Activated B cell treated with CpG ODN at 0.5 μM for 24 hours (primary cell): ENCODE results near the gene SMIM30. TPM values are rescaled to one million over a fixed set of nuclear protein-coding genes. Genes with fewer than 3 reads are reported as not detected.

Source experiments
- ATAC-seq: fragments of 200-7000 bp; cut with Tn5 transposase; one replicate; pipeline ENCODE4 v1.10.0; 2021; ENCODE audit warnings: low read depth, mild to moderate bottlenecking, moderate library complexity
- CTCF ChIA-PET: fragments of 350-600 bp; sonication (Branson Sonifier 250); formaldehyde crosslinking; loops from one replicate; lab custom pipeline; 2021; ENCODE audit warnings: antibody characterized with exemption; lab: Charles Lee
- POLR2A ChIA-PET: fragments of 350-600 bp; sonication (Branson Sonifier 250); formaldehyde crosslinking; loops from one replicate; lab custom pipeline; 2021; ENCODE audit warnings: antibody characterized with exemption; lab: Charles Lee
- DNase-seq: peaks from one replicate; pipeline ENCODE4 v3.0.0; 2022
- H3K27ac Mint-ChIP-seq: one replicate; pipeline ENCODE4 v1.8.0; 2020; ENCODE audit warnings: mixed read lengths
- H3K27me3 Mint-ChIP-seq: one replicate; pipeline ENCODE4 v1.8.0; 2021; ENCODE audit warnings: mixed read lengths
- H3K36me3 Mint-ChIP-seq: one replicate; pipeline ENCODE4 v1.8.0; 2021; ENCODE audit warnings: low read depth, mixed read lengths
- H3K4me1 Mint-ChIP-seq: one replicate; pipeline ENCODE4 v1.8.0; 2021; ENCODE audit warnings: mixed read lengths
- H3K4me3 Mint-ChIP-seq: one replicate; pipeline ENCODE4 v1.8.0; 2020; ENCODE audit warnings: mild to moderate bottlenecking, mixed read lengths
- H3K9me3 Mint-ChIP-seq: one replicate; pipeline ENCODE4 v1.8.0; 2020; ENCODE audit warnings: mixed read lengths
- intact Hi-C: fragments of 100-400 bp; cut with micrococcal nuclease; formaldehyde crosslinking; loops from one replicate; pipeline ENCODE4 v1.15.1; 2024
- total RNA-seq: library from RNA; stranded (reverse); gene quantifications from 2 replicates; pipeline ENCODE4 v1.2.3, GENCODE V29; 2022
- TF ChIP-seq, protein P1 (sequence below): fragments of 200-600 bp; IDR thresholded peaks from one replicate; pipeline ENCODE4 v1.8.0; 2022; ENCODE audit warnings: antibody characterized with exemption, mild to moderate bottlenecking

Gene SMIM30
- total RNA-seq, 1 donor from 2014 or later, result 28.7 TPM

DNA sequence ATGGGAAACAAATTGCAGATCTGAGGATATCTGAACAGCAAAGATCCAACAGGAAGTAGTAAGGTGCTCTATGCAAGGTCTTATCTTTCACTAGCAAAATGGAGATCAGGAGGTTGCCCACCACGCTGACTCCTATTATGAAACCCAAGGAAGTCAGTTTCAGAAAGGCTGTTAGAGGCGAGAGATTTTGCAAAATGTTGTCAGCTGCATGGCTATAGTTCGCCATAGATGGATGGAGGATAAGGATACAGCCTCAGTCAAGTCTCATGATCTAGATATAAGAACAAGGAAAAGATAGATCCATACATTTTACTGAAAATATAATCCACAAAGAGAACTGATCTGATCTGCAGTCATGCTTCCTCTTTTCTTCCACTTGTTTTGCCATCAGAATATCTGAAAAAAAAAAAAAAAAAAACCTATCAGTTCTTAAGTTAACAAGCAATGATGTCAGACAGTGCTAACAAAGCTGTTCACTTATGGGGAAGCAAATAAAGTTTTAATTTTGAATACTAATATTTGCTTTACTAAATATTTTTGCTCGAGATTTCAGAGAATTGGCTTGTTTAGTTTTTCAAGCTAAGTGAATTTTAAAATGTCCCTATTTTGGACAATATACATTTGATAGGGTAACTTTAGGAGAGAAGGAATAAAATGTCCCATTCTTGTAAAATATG is 33.7 kb downstream of the SMIM30 start:
- DNase-seq (no peak), ATAC-seq (no peak)
- ChIA-PET POLR2A (no interaction called here), CTCF (no interaction called here)
- H3K9me3 Mint-ChIP-seq, result no peaks in the 10 kb centered on the region
- no peak overlapping the region for H3K27ac Mint-ChIP-seq
- peaks cover 7% of the 10 kb centered on the region for H3K4me1 Mint-ChIP-seq
- TF ChIP-seq, protein P1, sequence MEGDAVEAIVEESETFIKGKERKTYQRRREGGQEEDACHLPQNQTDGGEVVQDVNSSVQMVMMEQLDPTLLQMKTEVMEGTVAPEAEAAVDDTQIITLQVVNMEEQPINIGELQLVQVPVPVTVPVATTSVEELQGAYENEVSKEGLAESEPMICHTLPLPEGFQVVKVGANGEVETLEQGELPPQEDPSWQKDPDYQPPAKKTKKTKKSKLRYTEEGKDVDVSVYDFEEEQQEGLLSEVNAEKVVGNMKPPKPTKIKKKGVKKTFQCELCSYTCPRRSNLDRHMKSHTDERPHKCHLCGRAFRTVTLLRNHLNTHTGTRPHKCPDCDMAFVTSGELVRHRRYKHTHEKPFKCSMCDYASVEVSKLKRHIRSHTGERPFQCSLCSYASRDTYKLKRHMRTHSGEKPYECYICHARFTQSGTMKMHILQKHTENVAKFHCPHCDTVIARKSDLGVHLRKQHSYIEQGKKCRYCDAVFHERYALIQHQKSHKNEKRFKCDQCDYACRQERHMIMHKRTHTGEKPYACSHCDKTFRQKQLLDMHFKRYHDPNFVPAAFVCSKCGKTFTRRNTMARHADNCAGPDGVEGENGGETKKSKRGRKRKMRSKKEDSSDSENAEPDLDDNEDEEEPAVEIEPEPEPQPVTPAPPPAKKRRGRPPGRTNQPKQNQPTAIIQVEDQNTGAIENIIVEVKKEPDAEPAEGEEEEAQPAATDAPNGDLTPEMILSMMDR, result no peak
- peaks cover 47% of the 10 kb centered on the region for H3K27me3 Mint-ChIP-seq
- no peaks in the 10 kb centered on the region for H3K36me3 Mint-ChIP-seq
- H3K4me3 Mint-ChIP-seq, result no peak overlapping the region
- intact Hi-C loops, result no loop called here

DNA sequence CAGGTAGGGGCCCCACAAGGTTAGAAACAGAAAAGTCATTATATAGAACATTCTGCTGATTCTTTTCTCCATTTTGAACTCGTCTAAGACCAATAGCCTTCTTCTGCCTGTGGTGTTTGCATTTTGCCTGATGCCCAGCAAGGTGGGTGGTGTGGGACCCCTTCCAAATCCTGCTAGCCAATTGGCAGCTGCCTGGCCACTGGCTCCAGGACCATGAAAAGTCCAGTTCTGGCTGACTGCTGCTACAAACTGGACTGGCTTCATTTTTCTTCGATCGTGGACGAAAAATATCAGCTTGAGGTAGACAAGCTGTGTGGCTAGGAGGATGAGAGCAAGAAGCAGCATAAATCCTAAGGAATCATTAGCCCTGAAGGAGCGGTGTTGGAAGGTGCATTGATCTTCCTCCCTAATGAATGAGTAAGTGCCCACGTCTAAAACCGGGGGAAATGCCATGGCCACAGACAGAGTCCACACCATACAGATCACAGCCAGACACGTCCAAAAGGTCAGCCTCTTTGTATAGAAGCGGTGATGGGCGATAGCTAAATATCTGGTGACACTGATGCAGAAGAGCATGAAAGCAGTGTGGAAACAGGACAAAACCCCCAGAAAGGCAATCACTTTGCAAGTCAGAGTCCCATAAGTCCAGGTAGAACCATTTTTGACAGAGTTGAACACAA is 34.4 kb downstream of the SMIM30 start:
- Mint-ChIP-seq H3K27me3 (peaks cover 48% of the 10 kb centered on the region), H3K27ac (no peak overlapping the region), H3K4me3 (no peak overlapping the region), H3K9me3 (no peaks in the 10 kb centered on the region), H3K4me1 (peaks cover 7% of the 10 kb centered on the region), H3K36me3 (no peaks in the 10 kb centered on the region)
- DNase-seq, result no peak
- no peak for ATAC-seq
- intact Hi-C loops, result no loop called here
- CTCF ChIA-PET, result no interaction called here
- TF ChIP-seq, protein P1, result no peak
- POLR2A ChIA-PET, result no interaction called here

DNA sequence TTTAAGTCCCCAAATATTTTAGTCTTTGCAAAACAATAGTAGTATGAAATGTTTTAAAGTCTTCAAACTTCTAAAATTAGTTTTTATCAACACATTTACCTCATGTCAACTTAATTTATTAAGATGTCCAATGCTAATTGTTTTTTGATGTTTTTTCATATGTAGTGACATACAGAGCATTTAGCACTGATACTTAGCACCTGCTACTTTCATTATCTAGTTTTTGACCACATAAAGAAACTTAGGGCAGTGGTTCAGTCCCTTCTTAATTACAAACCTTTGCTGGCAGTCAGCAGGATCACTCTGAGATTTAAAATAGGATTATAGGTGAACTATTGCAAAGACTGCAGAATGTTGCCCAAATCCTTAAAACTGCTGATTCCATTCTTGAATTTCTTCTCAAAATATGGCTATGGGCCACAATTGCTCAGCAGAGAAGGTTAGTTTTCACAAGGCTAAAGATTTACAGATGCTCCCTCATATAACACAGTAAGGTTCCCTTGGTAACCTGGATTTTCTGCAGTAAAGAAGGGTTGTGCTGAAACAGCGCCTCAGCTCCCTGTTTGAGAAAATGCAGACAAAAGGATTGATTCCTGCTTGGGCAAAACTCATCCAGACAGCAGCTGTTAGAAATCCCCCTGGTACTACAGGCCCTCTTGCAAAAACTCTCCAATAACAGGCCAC is 35.1 kb downstream of the SMIM30 start:
- TF ChIP-seq, protein P1, result no peak
- Mint-ChIP-seq H3K9me3 (no peaks in the 10 kb centered on the region), H3K4me1 (peaks cover 7% of the 10 kb centered on the region), H3K4me3 (no peak overlapping the region), H3K27me3 (peaks cover 45% of the 10 kb centered on the region), H3K36me3 (no peaks in the 10 kb centered on the region), H3K27ac (no peak overlapping the region)
- CTCF ChIA-PET, result no interaction called here
- POLR2A ChIA-PET, result no interaction called here
- ATAC-seq (no peak), DNase-seq (no peak)
- intact Hi-C loops, result no loop called here

DNA sequence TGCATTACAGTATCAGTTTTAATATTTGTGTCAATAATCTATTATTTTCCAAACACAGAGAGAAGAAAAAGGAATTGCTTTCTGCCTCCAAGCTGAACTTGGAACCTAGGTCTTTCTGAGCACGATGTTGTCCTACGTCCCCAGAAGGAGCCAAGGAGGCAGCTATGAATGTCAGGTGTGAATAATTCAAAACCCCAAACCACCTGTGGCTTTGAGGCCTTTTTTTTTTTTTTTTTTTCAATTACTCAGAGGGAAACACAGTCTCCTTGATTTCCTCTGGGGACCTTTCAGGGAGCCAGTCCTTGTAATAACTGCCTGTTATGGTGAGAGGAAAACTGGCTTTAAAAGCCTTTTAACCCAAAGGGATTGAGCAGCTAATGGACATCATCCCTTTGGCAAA is 40.0 kb downstream of the SMIM30 start:
- H3K4me3 Mint-ChIP-seq, result no peak overlapping the region
- ChIA-PET POLR2A (no interaction called here), CTCF (no interaction called here)
- no peak overlapping the region for H3K27ac Mint-ChIP-seq
- DNase-seq (no peak), ATAC-seq (no peak)
- no peaks in the 10 kb centered on the region for H3K36me3 Mint-ChIP-seq
- intact Hi-C loops, result no loop called here
- no peaks in the 10 kb centered on the region for H3K9me3 Mint-ChIP-seq
- TF ChIP-seq, protein P1, result no peak
- peaks cover 19% of the 10 kb centered on the region for H3K27me3 Mint-ChIP-seq
- H3K4me1 Mint-ChIP-seq, result no peaks in the 10 kb centered on the region

DNA sequence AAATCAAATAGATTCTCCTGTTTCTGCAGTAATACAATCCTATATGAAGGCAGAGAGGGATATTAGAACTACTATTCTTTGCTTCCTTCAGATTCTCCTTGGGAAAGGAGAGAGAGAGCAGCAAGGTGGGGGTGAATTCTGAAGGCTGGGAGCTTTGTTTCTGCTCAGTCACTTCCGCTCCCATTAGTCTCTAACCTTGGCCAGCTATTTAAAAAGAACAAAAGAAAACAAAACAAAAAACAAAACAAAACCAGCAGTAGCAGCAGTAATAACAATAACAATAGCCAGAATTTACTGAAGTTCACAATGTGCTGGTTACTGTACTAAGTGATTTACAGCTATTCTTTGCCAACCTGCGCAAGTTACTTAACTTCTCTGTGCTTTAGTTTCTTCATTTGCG is 41.7 kb downstream of the SMIM30 start:
- ChIA-PET POLR2A (no interaction called here), CTCF (no interaction called here)
- no peak overlapping the region for H3K27ac Mint-ChIP-seq
- peaks cover 17% of the 10 kb centered on the region for H3K27me3 Mint-ChIP-seq
- H3K36me3 Mint-ChIP-seq, result no peaks in the 10 kb centered on the region
- ATAC-seq, result no peak
- TF ChIP-seq, protein P1, result no peak
- no peak for DNase-seq
- intact Hi-C loops, result no loop called here
- H3K4me1 Mint-ChIP-seq, result no peaks in the 10 kb centered on the region
- H3K9me3 Mint-ChIP-seq, result no peaks in the 10 kb centered on the region
- no peak overlapping the region for H3K4me3 Mint-ChIP-seq
